Fibroblast of villous mesenchyme (primary cell): Measurements from ENCODE around the gene ZNF205. TPM values are rescaled to one million over a fixed set of nuclear protein-coding genes. Genes with fewer than 3 reads are reported as not detected.

ENCODE experiments used
- DNase-seq: peaks from one replicate; pipeline ENCODE4 v3.0.0-alpha.2; 2010; ENCODE audit warnings: low read depth
- H3K4me3 ChIP-seq: 2 replicates; pipeline ENCODE4 v1.5.1; 2011; ENCODE audit warnings: low read depth, mild to moderate bottlenecking, low read length
- total RNA-seq: library from RNA; depleted of rRNA; stranded (reverse); fragments of >200 nt; gene quantifications from 2 replicates; pipeline ENCODE4 v1.2.3, GENCODE V29; 2012
- TF ChIP-seq, protein P1 (sequence below): IDR thresholded peaks from 2 replicates; pipeline ENCODE4 v1.5.1; 2012; ENCODE audit warnings: low read depth, mild to moderate bottlenecking, low read length; ENCODE audit not compliant: insufficient read depth

The ZNF205 gene
- total RNA-seq, 1 donor: 14.2 TPM

DNA sequence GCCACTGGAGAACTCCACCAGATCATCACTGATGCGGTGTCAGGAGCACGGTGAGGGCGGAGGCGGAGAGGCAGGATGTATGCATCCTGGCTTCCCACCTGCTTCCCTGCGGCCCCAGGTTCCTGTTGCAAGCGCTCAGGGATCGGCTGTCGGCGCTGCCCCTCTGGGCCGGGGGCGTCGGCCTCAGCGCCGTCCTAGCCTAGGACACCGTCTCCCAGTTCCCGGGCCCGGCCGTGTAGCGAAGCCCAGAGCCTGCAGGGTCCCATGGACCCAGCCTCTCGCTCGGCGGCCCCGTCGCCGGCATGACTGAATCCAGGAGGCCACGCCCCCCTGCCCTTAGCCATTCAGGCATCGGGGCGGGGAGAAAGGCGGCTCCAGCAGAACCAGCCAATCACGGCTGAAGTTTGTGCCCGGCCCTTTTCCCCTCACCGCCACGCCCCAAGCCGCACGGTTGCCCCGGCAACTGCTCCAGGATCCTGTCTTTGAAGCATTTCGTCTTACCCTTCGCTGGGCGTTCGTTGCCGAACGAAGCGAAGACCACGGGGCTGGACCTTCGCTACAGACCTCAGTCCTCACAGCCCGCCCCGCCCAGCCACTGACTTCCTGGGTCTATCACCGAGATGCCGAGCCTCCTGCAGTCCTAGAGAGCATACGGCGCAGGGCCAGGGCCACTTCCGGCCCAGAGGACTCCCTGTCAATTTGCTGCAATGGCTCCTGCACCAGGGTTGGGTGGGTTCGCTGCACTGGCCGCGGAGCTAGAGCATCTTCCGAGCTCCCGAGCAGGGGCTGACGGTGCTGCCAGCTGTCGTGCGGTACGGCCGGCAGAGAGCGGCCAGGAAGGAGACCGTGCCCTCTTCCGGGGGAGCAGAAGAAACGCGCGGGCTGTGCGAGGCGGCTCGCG, 11.8 kb downstream of the ZNF205 start:
- TF ChIP-seq, protein P1, sequence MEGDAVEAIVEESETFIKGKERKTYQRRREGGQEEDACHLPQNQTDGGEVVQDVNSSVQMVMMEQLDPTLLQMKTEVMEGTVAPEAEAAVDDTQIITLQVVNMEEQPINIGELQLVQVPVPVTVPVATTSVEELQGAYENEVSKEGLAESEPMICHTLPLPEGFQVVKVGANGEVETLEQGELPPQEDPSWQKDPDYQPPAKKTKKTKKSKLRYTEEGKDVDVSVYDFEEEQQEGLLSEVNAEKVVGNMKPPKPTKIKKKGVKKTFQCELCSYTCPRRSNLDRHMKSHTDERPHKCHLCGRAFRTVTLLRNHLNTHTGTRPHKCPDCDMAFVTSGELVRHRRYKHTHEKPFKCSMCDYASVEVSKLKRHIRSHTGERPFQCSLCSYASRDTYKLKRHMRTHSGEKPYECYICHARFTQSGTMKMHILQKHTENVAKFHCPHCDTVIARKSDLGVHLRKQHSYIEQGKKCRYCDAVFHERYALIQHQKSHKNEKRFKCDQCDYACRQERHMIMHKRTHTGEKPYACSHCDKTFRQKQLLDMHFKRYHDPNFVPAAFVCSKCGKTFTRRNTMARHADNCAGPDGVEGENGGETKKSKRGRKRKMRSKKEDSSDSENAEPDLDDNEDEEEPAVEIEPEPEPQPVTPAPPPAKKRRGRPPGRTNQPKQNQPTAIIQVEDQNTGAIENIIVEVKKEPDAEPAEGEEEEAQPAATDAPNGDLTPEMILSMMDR: no peak
- peak overlapping the region; percentile 87 for H3K4me3 ChIP-seq

DNA sequence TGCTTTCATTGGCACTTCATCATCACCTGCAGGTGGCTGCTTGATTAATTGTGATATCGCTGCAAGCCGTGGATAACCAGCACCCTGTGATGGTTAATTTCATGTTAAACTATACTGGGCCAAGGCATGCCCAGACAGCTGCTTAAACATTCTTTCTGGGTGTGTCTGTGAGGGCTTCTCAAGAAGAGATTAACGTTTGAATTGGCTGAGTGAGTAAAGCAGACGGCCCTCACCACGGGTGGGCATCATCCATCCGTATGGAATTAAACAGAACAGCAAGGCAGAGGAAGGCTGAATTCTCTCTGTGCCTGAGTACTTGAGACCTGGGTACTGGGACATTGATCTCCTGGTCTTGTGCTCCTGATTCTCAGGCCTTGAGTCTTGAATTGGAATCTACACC, 15.4 kb downstream of the ZNF205 start:
- no peak overlapping the region for H3K4me3 ChIP-seq
- DNase-seq: no peak
- TF ChIP-seq, protein P1: no peak

More for the DNA sequence above, 11.8 kb downstream of the ZNF205 start:
- peak; percentile 93 for DNase-seq

DNA sequence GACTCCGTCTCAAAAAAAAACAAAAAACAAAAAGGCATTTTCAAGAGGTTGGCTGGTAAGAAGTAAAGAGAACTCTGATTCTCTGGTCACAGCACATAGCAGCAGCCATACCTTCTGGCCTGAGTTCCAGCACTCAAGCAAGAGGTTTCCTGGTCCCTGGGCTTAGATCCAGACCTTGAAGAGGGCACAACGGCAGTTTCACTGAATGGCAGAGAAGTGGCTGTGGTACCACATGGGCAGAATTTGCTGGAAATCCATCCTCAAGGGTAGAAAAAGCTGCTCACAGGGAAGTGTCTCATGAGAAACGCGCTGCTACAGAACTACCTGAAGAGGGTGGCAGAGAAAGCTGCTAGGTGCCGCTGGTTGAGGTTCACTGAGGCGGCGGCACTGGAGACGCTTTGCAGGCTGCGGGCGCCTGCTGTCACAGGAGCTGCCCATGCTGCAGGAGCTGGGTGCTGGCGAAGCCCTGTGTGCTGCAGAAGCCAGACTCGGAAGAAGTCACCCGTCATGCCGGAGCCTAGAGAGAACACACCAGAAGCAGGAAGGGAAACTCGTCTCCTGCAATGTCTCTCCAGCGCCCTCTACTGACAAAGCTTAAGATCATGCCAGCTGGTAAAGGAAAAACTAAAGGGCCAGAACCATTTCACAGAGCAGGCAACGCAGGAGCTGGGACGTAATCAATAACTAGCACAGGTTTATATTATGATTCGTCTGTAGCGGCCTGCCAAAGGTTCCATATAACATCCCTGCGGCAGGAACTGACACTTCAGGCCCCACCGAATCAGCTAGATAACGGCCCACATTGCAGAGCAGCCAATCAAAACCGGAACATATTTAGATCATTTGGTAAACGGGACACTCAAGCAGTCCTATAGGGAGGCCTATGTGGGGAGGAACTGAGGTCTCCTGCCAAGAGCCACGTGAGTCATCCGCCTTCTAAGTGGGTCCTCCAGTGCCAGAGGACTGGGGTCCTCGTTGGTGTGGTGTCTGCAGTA, 17.0 kb downstream of the ZNF205 start:
- peak; percentile 88 for DNase-seq
- TF ChIP-seq, protein P1: peak; percentile 90
- peak overlapping the region; percentile 49 for H3K4me3 ChIP-seq

DNA sequence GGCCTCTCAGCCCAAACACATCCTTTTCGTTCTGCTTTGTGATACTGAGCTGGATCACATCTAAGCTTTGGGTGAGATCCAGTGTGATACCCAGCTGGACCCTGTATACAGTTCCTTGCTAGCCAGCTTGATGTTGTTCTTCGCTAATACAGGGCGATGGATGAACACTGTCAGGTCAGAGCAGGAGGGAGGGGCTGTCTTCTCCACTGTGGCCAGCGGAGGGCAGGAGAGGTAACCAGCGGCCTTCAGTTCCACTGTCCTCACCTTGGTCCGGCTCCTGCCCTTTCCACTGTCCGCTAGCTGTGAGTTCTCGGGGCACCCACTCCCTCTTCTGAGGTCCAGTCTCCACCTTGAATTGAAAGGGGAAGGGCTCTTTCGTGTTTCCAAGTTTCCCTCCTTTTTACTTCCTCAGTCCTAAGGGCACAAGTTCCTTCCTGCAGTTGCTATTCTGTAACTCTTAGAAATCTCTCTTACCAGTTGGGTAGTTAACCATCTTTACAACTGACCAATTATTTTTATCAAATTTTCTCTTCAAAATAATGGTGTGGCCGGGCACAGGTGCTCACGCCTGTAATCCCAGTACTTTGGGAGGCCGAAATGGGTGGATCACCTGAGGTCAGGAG, 19.5 kb downstream of the ZNF205 start:
- no peak overlapping the region for H3K4me3 ChIP-seq
- TF ChIP-seq, protein P1: peak; percentile 72
- DNase-seq: peak; percentile 40

DNA sequence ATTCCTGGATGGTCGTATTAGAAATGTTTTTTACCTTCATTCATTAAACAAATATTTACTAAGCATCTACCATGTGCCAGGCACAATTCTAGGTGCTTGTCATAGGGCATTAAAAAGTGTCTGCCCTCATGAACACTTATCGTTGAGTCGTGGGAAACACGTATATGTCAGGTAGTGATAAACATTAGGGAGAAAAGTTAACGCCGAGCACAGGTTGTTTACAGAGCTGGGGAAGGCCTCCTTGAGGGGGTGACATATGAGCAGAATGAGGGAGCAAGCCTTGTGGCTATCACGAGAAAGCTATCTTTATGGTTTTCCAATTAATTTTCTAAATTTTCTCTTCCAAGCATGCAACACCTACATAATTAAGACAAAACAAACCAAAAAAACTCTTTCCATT, 21.5 kb downstream of the ZNF205 start:
- H3K4me3 ChIP-seq: peak overlapping the region; percentile 99
- no peak for DNase-seq
- TF ChIP-seq, protein P1: no peak
